ENCODE measurements around the gene ARHGEF12.

DNA sequence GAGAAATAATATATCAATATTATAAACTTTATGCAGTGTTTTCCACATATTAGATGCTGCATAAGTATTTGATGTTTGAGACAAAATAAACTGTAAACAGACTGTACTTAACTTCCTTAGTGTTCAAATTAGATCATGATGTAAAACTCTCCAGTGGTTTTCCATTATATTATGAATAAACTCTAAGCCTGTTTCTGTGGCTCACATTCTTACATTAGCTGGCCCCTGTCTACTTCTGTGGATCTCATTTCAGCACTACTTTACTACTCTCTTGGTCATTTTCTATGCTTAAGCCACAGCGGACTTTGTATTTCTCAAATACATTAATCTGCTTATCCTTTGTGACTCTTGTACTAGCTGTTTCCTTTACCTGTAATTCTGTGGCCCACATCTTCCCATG is 55.6 kb downstream of the ARHGEF12 start:
- TF ChIP-seq CTCF (IDR thresholded peaks at IDR 0.05): no peak
- no peak for TF ChIP-seq ZFX (IDR thresholded peaks at IDR 0.05; ENCODE audit: borderline replicate concordance)

Measured in 22Rv1 (cell line).